GM12878 (cell line): ENCODE results near the gene NSG2. TPM values are rescaled to one million over a fixed set of nuclear protein-coding genes. Genes with fewer than 3 reads are reported as not detected.

ENCODE experiments used
- ATAC-seq: fragments of 200-7000 bp; cut with Tn5 transposase; 3 replicates; pipeline ENCODE4 v1.9.1; 2020; ENCODE audit warnings: mild to moderate bottlenecking, moderate library complexity
- BruUV-seq: library from RNA; stranded (reverse); fragments of 400-500 nt; replicated peaks from 2 replicates; lab custom pipeline; 2021; lab: Mats Ljungman, UMichigan
- CTCF ChIA-PET: fragments of 300-600 bp; sonication (Branson Sonifier 250); formaldehyde crosslinking; extraction: SDS; loops from one replicate; lab custom pipeline; 2021; ENCODE audit warnings: inconsistent platforms; lab: Yijun Ruan, JAX
- POLR2A ChIA-PET: fragments of 350-600 bp; formaldehyde crosslinking; extraction: SDS; loops from one replicate; lab custom pipeline; 2021; ENCODE audit warnings: inconsistent platforms; lab: Charles Lee
- RAD21 ChIA-PET: fragments of 300-600 bp; sonication (Branson Sonifier 250); formaldehyde crosslinking; loops from one replicate; lab custom pipeline; 2023; ENCODE audit warnings: antibody characterized with exemption; ENCODE audit not compliant: unreplicated experiment; lab: Charles Lee
- SMC1A ChIA-PET: fragments of 300-600 bp; sonication (Branson Sonifier 250); formaldehyde crosslinking; loops from one replicate; lab custom pipeline; 2023; ENCODE audit not compliant: unreplicated experiment, uncharacterized antibody; lab: Charles Lee
- DNase-seq: peaks from one replicate; pipeline ENCODE4 v3.0.0-alpha.2; 2011; ENCODE audit warnings: low read depth, low spot score
- FAIRE-seq: peaks from 3 replicates; lab custom pipeline; 2011; peaks lifted over from hg19 to GRCh38; lab: Jason Lieb, UNC
- H2AFZ ChIP-seq: 2 replicates; pipeline ENCODE4 v1.6.0; 2011; ENCODE audit warnings: low read depth, low read length, control low read depth; ENCODE audit not compliant: control insufficient read depth
- H3K27ac ChIP-seq: 2 replicates; pipeline ENCODE4 v1.5.1; 2011; ENCODE audit warnings: control low read depth; ENCODE audit not compliant: control insufficient read depth, insufficient read depth
- H3K27me3 ChIP-seq, 2 experiments: replicated peaks in 1 of 2; 2 replicates each; pipeline versions ENCODE4 v1.6.0 to v1.6.1; 2011; ENCODE audit warnings: low read length in 1 of 2; ENCODE audit not compliant: control insufficient read depth in 2 of 2, insufficient read depth in 2 of 2
- H3K36me3 ChIP-seq, 2 experiments: 2 replicates each; pipeline ENCODE4 v1.5.1; 2011; ENCODE audit warnings: low read length in 1 of 2; ENCODE audit not compliant: control insufficient read depth in 2 of 2, insufficient read depth in 2 of 2
- H3K4me1 ChIP-seq: 2 replicates; pipeline ENCODE4 v1.6.1; 2011; ENCODE audit warnings: mild to moderate bottlenecking, low read length, moderate library complexity, mixed read lengths; ENCODE audit not compliant: control insufficient read depth, insufficient read depth
- H3K4me2 ChIP-seq: 2 replicates; pipeline ENCODE4 v1.6.0; 2011; ENCODE audit warnings: control low read depth; ENCODE audit not compliant: control insufficient read depth, insufficient read depth
- H3K4me3 ChIP-seq: fragments of 200-600 bp; sonication (generic); 2 replicates; pipeline ENCODE4 v1.5.1; 2016
- H3K79me2 ChIP-seq: 2 replicates; pipeline ENCODE4 v1.6.0; 2011; ENCODE audit warnings: low read length; ENCODE audit not compliant: control insufficient read depth, insufficient read depth
- H3K9ac ChIP-seq: 2 replicates; pipeline ENCODE4 v1.8.0; 2011; ENCODE audit warnings: low read length, control low read depth, mixed read lengths; ENCODE audit not compliant: control insufficient read depth, insufficient read depth
- H3K9me3 ChIP-seq: replicated peaks from 3 replicates; pipeline ENCODE4 v1.5.1; 2011; ENCODE audit warnings: mild to moderate bottlenecking, low read length; ENCODE audit not compliant: control insufficient read depth, insufficient read depth
- H4K20me1 ChIP-seq: 2 replicates; pipeline ENCODE4 v1.6.0; 2011; ENCODE audit not compliant: control insufficient read depth, insufficient read depth
- ETV6 ChIP-seq, 2 experiments: fragments of 450-650 bp in 1 of 2; IDR thresholded peaks in 1 of 2; conservative IDR thresholded peaks in 1 of 2; 2 replicates each; pipeline ENCODE4 v1.6.1; 2014; ENCODE audit warnings: antibody characterized with exemption in 1 of 2, borderline replicate concordance in 1 of 2, low read depth in 1 of 2, mild to moderate bottlenecking in 1 of 2, moderate library complexity in 1 of 2
- FOXM1 ChIP-seq: IDR thresholded peaks from 2 replicates; pipeline ENCODE4 v1.6.1; 2012; ENCODE audit warnings: low read depth, mild to moderate bottlenecking, inconsistent platforms, low read length, moderate library complexity
- GABPA ChIP-seq: IDR thresholded peaks from 2 replicates; pipeline ENCODE4 v1.6.1; 2014; ENCODE audit warnings: antibody characterized with exemption, low read depth, mild to moderate bottlenecking, inconsistent platforms
- IKZF2 ChIP-seq, 2 experiments: fragments of 450-650 bp; IDR thresholded peaks; 2 replicates each; pipeline ENCODE4 v1.6.1; 2017; ENCODE audit warnings: mild to moderate bottlenecking in 2 of 2, moderate library complexity in 2 of 2
- MTA3 ChIP-seq: IDR thresholded peaks from 2 replicates; pipeline ENCODE4 v1.6.1; 2012; ENCODE audit warnings: low read length, inconsistent platforms, borderline replicate concordance
- RELA ChIP-seq: fragments of 450-650 bp; IDR thresholded peaks from 2 replicates; pipeline ENCODE4 v1.8.0; 2014; ENCODE audit warnings: borderline replicate concordance; ENCODE audit not compliant: partially characterized antibody
- RELB ChIP-seq: fragments of 450-650 bp; IDR thresholded peaks from 2 replicates; pipeline ENCODE4 v1.6.1; 2017; ENCODE audit warnings: low read depth, mild to moderate bottlenecking, moderate library complexity
- STAT1 ChIP-seq: fragments of 450-650 bp; conservative IDR thresholded peaks from 2 replicates; pipeline ENCODE4 v1.6.1; 2014; ENCODE audit warnings: antibody characterized with exemption, mild to moderate bottlenecking
- TAF1 ChIP-seq: IDR thresholded peaks from 2 replicates; pipeline ENCODE4 v1.6.1; 2011; ENCODE audit warnings: mild to moderate bottlenecking, low read depth, low read length, borderline replicate concordance
- USF2 ChIP-seq: IDR thresholded peaks from 2 replicates; pipeline ENCODE4 v1.6.1; 2011; ENCODE audit warnings: low read depth, low read length, improper control_type of control experiment, borderline replicate concordance
- YBX1 ChIP-seq: fragments of 450-650 bp; IDR thresholded peaks from 2 replicates; pipeline ENCODE4 v1.6.1; 2016; ENCODE audit warnings: antibody characterized with exemption
- ZBTB33 ChIP-seq: fragments of 450-650 bp; IDR thresholded peaks from 2 replicates; pipeline ENCODE4 v1.6.1; 2017; ENCODE audit warnings: mild to moderate bottlenecking
- ZBTB40 ChIP-seq: fragments of 450-650 bp; IDR thresholded peaks from 2 replicates; pipeline ENCODE4 v1.6.1; 2016; ENCODE audit warnings: mild to moderate bottlenecking, moderate library complexity, borderline replicate concordance
- ZNF384 ChIP-seq: IDR thresholded peaks from 2 replicates; pipeline ENCODE4 v1.6.1; 2012; ENCODE audit warnings: low read depth, mild to moderate bottlenecking, low read length, improper control_type of control experiment, borderline replicate concordance
- WGBS: methylation state at CpG from one replicate; pipeline ENCODE4 v1.1.6; 2016; ENCODE audit warnings: low lambda C conversion rate; ENCODE audit not compliant: insufficient replicate concordance, insufficient coverage; ENCODE audit errors: missing lambda C conversion rate; 5-methylcytosine and 5-hydroxymethylcytosine counted together
- in situ Hi-C: fragments of 300-500 bp; cut with MboI; formaldehyde crosslinking; loops from 9 replicates; pipeline ENCODE4 v1.14.3; 2018; ENCODE audit warnings: mixed read lengths
- intact Hi-C: fragments of 100-400 bp; cut with micrococcal nuclease; formaldehyde crosslinking; loops from one replicate; pipeline ENCODE4 v1.14.2; 2022; ENCODE audit not compliant: unreplicated experiment
- polyA plus RNA-seq, 11 experiments: library from polyadenylated mRNA; depleted of rRNA in 4 of 11; unstranded in 6 of 11; stranded (reverse) in 5 of 11; fragments of >200 nt; fragmentation: Nextera tagmentation in 4 of 11; fragmentation: Illumina TruSeq in 1 of 11; extraction: Ambion mirVana in 4 of 11; extraction: Trizol in 1 of 11; gene quantifications; 1 replicate in 1 of 11; 2 replicates in 10 of 11; pipeline versions ENCODE4 v1.2.1 to v1.2.3, GENCODE V29; 2011 to 2016; ENCODE audit warnings: inconsistent platforms in 2 of 11, missing spikeins in 2 of 11, low read depth in 1 of 11
- total RNA-seq, 4 experiments: library from RNA; depleted of rRNA in 3 of 4; stranded (reverse); fragments of >200 nt in 3 of 4; fragmentation: Illumina TruSeq in 1 of 4; extraction: Trizol in 1 of 4; gene quantifications; 2 replicates each; pipeline versions ENCODE4 v1.2.1 to v1.2.3, GENCODE V29; 2013 to 2021

NSG2 gene
- total and polyA plus RNA-seq, 10 of the 15 experiments (the other 5 are each of a cell fraction or from before 2014, with no cell fraction given) = 0.04 to 0.14 TPM; not detected in 8

GRCh38 chr5:174003795-174004194 is 41.7 kb upstream of the NSG2 start (continued):
- TF ChIP-seq ETV6 (conservative IDR thresholded peaks at IDR 0.05 in 1 of 2, IDR thresholded peaks at IDR 0.05 in 1 of 2; ENCODE audit: borderline replicate concordance in 1 of 2, low read depth in 1 of 2) (no peak), ZBTB33 (no peak), FOXM1 (no peak), IKZF2 (IDR thresholded peaks at IDR 0.05) (no peak), ZNF384 (no peak), RELB (no peak), MTA3 (no peak), RELA (no peak), TAF1 (no peak)
- TF ChIP-seq, all 136 proteins: peak for 0

- ChIA-PET POLR2A (no interaction called here), RAD21 (no interaction called here)
- TF ChIP-seq USF2 = no peak
- TF ChIP-seq YBX1 = no peak
- TF ChIP-seq ZBTB40 = no peak
- no peak for TF ChIP-seq GABPA
- TF ChIP-seq STAT1 = no peak
Observed at GRCh38 chr5:174008922-174009321, 36.6 kb upstream of the NSG2 start.

More at GRCh38 chr5:174008922-174009321, 36.6 kb upstream of the NSG2 start:
- no peak overlapping the region for H2AFZ ChIP-seq
- H3K36me3 ChIP-seq = no peaks in the 10 kb centered on the region
- no peaks in the 10 kb centered on the region for H3K9me3 ChIP-seq
- no peak for ATAC-seq
- intact Hi-C loops (no loop called here), in situ Hi-C loops (no loop called here)
- no peak overlapping the region for H3K4me2 ChIP-seq
- FAIRE-seq = no peak
- H3K9ac ChIP-seq = no peak overlapping the region
- no peak for DNase-seq
- H3K27ac ChIP-seq = no peak overlapping the region
- no peaks in the 10 kb centered on the region for H3K4me1 ChIP-seq
- no peaks in the 10 kb centered on the region for H3K79me2 ChIP-seq
- peaks cover 0 to 2% of the 10 kb centered on the region in 2 experiments; a peak in 1 of 4 replicates for H3K27me3 ChIP-seq
- no TSS peak for BruUV-seq
- no peaks in the 10 kb centered on the region for H4K20me1 ChIP-seq
- ChIA-PET CTCF (no interaction called here), SMC1A (no interaction called here)
- WGBS = 68% methylated on average over 5 of the region's 5 CpGs
- no peak overlapping the region for H3K4me3 ChIP-seq
